GM21737 (cell line): ENCODE data around the gene CDH11.

ENCODE experiments used
- ATAC-seq: cut with Tn5 transposase; IDR thresholded peaks from one replicate; pipeline ENCODE4 v1.9.1; 2021; ENCODE audit warnings: mild to moderate bottlenecking, moderate library complexity; ENCODE audit not compliant: unreplicated experiment

The CDH11 gene, protein sequence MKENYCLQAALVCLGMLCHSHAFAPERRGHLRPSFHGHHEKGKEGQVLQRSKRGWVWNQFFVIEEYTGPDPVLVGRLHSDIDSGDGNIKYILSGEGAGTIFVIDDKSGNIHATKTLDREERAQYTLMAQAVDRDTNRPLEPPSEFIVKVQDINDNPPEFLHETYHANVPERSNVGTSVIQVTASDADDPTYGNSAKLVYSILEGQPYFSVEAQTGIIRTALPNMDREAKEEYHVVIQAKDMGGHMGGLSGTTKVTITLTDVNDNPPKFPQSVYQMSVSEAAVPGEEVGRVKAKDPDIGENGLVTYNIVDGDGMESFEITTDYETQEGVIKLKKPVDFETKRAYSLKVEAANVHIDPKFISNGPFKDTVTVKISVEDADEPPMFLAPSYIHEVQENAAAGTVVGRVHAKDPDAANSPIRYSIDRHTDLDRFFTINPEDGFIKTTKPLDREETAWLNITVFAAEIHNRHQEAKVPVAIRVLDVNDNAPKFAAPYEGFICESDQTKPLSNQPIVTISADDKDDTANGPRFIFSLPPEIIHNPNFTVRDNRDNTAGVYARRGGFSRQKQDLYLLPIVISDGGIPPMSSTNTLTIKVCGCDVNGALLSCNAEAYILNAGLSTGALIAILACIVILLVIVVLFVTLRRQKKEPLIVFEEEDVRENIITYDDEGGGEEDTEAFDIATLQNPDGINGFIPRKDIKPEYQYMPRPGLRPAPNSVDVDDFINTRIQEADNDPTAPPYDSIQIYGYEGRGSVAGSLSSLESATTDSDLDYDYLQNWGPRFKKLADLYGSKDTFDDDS

DNA sequence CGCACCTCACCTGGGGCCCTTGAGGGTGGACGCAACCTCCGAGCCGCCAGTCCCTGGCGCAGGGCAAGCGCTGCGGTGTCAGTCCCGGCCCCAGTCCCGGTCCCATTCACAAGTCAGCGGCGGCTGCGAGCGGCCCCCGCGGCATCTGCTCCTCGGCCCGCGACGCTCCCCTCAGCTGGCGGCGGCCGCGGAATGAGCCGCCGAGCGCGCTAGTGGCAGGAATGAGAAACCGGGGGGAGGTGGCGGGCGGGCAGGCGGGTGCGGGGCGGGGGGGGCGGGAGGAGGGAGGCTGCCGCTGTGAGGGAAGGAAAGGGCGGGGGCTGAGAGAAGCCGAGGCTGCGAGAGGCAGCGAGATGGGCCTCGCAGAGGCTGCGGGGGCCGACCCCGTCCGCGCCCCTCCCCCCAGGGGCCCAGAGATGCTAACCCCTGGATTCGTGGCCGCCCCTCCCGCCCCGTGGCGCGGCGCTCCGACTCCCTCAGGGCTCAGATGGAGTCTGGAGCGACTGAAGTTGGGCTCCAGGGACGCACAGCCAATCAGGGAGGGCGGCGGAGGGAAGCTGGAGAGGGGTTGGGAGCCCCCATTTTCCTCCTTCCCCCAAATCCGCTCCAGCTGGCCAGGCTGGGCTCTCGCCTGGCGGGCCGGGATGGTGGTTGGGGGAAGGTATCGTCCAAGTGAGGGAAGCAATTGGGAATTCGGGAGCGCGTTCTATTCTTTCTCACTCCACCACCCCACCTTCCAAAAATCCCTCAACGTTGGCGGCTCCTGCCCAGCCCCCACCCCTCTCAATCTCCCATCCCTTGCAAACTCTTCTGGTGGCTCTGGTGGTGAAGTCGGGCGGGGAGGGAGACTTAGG lies at the start of gene CDH11:
CDH11 (minus strand) TSS at position 194 of the 854 bp plus-strand sequence. CDS start 117,194 bp downstream, outside the sequence.
- ATAC-seq = no peak

DNA sequence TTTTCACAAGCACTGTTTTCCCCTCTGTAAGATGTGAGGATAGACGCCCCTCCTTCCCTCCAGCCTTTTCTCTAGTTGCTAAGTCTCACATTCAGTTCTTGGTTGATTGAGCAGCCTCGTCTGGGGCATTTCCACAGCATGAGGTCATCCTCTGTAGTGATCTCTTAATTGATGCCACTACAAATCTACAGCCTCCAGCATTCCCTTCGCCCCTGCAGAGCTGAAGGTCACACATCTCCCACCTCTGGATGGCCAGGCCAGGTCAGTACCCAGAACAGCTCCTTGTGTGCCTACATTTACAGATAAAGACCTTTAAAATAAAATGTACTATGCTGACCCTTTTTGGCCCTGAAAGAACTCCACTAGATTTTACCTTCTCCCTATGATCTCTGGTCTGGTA lies 32.5 kb upstream of the CDH11 start:
- ATAC-seq = no peak

DNA sequence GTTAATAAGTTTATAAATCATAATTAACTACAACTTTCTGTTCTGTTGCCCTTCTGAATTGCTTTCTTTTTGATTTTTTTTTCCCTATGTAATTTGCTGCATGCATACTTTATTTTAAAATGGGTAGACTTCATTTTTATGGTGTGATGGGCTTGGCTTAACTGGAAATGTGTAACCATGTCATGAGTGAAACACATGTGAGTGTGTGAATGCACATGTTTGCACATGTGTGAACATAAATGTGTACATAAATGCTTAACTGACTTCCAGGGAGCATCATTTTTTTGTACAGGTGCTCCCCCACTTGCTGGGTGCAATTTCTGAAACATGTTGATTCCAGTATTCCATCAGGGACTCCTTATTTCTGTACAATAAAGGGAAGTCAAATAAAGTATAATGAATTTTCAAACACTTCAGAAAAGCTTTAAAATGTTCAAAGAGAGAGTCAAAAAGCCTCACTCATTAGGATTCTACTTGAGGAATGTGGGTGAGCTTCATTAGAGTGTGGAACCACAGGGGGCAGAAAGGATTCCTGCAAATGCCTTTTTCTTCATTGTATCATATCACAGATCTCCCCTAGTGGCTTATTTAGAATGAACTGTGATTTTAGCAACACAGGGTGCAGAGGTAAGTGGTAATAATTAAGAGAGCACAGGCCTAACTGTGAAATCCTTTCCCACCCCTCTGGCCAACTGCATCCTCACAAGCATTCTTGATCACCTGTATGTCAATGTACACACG lies 31.7 kb upstream of the CDH11 start:
- no peak for ATAC-seq

DNA sequence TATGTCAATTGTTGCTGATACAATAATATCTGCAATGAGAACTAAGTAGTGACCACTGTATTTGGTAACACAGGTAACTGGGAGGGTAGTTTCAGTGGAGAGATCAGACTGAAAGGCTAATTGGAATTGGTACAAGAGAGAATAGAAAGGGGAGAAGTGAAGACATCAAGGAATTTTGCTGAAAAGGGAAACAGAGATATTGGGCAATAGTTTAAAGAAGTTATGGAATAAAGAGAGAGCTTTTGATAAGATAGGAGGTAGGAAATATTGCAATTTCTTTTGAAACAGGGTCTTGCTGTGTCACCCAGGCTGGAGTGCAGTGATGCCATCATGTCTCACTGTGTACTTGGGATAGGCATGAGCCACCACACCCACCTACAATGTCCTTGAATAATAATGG lies 26.9 kb upstream of the CDH11 start:
- no peak for ATAC-seq

DNA sequence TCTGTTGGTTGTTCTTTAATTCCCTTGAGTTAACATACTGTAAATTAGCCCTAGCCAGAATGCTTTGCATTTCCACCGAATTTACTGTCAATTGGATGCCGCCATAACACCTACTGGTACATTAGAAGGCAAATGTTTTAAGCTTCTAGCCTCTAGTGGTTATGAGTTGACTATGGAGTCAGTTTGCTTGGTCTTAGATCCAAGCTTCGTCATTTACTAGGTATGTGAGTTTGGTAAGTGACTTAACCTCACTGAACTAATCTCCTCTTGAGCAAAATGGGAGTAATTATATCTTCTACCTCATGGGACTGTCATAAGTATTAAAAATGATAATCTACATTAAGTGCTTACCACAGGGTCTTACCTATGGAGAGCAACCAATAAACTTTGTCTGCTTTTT lies 20.4 kb upstream of the CDH11 start:
- no peak for ATAC-seq

DNA sequence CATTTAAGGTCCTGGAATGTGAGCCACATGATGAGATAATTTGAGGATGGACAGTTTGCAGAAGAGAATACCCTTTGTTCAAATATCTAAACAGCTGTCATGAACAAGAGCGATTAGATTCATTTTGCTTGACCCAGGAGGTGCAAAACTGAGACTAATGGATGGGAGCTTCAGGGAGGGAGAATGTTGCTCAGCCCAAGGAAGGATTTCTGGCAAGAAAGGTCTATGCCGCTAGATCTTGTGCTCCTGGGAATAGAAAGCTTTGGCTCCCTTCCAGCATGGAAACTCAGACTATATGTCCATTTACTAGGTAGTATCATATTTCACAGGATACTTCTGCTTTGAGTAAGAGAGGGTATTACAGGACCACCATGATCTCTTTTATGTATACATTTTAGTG lies 14.8 kb upstream of the CDH11 start:
- no peak for ATAC-seq

DNA sequence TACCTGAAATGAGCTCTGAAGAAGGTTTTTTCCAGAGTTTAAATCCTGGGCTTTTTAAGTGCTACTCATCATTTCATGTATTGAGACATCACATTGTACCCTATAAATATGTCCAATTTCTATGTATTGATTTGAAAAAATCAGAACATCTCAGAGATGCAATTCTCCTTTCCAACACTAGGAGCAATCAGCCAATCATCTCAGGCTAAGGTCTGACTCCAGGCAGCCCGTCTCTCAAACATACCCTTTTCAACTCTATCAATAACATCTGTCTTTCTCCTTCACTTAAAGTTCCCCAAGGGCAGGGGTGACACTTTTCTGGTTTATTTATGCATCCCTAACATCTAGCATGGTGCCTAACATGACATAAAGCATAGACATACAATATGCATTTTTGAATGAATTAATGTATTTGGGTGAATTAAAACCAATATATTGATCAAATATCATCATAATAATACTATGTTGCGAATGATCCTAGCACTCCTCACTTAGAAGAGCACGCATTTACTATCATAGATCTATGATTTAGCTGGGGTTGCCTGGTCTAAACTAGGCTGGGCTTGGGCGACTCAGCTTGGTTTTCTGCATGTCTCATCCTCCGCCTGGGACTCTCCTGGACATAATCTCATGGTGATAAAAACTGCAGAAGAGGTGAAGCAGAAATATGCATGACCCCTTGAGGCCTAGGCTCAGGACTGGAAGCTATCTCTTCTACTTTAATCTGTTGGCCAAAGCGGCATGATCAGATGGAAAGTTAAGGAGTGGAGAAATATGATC lies 5.2 kb upstream of the CDH11 start:
- ATAC-seq = no peak

DNA sequence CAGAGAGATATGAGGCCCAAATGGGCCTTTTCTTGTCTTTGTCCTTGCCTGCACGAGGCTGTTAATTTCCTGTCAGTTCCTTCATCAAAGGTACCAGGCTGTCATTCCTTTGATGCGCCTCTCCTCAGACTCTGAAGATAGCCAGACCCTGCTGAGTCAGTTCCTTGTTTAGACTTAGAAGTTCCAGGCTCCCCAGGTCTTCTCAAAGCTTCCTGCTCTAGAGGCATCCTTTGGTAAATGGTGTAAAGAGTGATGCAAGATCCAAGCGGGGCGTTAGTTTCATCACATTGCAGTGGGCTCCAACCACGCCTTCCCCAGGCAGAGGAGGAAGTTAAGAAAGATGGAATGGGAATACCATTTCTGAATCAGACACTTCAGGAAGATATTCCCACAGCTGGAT lies 4.0 kb upstream of the CDH11 start:
- no peak for ATAC-seq

DNA sequence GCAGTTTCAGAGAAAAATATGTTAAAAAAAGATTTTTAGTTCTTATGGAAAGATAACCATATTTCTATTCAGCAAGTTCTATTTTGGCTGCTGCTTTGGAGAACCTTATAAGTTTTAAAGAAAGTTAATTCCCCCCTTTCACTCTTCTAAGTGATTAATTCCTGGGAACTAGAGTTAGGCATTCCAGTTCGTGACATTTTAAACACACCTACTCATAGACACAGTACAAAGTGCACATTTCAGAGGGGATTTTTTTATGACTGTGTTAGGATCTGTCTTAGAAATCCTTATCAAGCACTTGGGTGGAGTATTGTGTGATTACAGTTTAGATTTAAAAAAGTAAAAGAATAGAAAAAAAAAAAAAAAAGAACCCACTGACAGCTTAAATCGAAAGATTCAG lies 3.5 kb upstream of the CDH11 start:
- ATAC-seq = no peak

DNA sequence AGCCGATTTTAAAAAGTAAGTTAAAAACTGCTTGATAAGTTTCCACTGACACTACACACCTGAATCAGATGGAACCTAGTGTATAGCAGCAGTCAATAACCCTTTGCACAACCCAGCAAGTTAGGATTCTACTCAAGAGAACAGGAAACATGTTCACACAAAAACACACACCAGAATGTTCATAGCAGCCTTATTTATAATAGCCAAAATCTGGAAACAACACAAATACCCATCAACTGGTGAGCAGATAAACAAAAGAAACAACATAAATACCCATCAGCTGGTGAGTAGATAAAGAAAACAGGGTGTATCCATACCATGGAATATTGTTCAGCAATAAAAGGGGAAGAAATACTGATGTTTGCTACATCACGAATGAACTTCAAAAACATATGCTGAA lies 2.7 kb upstream of the CDH11 start:
- no peak for ATAC-seq

DNA sequence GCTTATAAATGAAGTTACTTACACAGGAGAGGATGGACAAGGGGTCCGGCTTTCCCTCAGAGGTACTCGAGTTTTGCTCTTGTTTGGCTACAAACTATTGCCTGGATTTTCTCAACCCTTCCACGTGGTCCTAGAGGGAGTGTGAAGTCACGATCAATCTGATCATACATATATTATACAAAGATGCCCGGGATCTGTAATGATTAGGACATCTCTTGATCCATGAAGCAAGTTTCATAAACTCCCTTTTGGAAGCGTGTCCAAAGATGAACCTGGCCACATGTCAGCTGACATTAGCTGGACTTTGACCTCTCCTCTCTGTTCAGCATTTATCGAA lies 2.3 kb upstream of the CDH11 start:
- no peak for ATAC-seq

DNA sequence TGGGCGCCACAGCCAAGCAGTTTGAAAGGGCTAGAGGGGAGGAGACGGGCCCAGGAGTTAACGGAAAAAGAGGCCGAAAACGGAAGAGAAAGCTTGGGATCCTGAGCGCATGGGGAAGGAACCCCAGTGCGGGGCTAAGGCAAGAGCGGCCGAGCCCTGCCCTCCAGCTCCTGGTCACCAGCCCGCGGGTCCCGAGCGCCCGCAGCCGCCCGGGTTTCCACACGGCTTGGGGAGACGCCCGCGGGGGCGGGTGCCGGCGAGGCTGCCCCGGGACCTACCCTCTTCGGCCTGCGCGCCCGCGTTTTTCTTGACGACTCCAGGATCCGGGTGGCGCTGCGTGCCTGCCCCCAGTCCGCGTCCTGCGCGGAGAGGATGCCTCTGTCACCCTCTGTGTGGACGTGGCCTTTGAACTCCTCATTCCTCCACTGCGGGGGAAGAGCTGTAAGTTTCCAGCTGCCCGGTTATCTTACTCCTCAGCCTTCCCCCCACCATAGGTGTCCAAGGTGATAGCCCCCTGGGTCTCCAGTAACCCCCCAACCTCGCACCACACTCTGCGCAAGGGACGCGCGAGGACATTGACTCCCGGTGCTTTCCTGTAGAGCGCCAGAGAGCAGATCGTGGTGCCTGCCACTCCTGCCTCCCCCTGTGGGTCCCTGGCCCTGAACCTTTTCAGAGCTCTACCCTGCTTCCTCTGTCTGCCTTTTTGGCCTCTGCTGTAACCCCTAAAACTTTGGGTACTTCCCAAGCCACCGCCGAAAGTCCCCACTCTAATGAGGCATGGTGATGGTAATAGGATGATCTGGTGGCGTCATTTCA lies 1.7 kb upstream of the CDH11 start:
- ATAC-seq = no peak

DNA sequence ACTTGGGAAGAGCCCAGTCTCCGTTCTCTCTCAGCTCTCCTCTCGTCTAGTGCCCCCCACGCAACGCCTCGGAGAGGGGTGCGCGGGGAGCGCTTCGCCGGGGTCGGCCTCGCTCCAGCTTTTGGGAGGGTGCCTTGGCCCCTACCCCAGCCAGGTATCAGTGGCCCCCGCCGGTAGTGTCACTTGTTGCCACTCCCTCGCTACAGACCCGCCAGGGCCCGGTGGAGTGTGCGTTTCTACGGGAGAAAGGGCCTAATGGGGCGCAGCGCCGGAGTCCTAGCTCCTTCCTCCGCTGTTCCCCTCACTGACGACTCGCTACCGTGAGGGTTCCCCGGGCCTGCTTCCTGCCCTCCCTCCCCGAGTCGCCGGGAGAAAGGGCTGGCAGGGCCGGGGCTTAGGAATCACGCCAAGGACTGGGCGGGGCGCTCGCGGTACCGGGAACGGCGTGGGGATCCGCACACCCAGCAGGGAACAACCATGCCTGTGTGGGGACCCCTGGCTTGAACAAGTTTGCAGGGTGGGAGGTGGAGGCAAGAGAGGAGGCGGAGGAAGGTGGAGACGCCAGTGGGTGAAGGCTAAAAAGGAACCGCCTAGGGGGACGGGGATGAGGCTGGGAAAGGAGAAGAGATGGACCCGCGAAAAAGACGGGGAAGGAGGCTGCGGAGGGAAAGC lies 997 bp upstream of the CDH11 start:
- ATAC-seq = no peak

DNA sequence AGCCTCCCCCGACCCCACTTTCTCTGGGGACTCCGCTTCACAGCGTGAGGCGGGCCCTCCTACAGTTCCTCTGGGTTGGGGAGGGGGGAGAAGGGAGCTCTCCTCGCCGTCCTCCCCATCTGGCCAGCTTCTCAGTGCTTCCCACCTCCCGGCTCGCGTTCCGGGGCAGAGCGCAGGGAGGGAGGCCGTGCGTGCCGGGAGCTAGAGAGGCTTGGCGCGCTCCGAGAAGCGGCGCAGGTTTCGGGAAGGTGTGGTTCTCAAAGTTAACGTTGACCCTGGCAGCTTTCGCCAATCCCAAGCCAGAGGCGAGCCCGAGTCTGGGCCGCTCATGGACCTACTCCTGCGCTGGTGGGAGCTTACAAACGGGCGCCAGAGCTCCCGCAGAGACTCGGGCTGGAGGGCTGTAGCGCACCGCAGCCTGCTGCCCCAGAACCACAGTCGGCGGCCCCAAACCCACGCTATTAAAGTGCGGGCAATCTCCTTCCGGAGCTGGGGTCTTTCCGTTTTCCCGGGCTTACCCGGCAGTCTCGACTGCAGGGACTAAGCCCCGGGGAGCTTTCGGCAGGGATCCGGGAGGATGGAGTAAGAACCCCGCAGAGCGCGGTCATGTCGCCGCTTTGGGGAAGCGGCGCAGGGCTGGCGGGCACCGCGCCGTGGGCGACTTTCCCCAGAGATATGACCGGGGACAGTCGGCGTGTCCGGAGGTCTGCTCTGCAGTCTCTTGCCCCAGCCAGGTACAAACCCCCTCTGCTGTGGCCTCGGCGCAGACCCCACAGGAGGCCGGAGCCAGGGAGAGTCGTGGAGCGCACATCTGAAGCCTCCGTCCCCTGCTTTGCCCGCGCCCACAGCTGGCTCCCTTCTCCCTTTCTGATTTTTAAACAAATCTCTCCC lies 787 bp downstream of the CDH11 start:
- no peak for ATAC-seq

DNA sequence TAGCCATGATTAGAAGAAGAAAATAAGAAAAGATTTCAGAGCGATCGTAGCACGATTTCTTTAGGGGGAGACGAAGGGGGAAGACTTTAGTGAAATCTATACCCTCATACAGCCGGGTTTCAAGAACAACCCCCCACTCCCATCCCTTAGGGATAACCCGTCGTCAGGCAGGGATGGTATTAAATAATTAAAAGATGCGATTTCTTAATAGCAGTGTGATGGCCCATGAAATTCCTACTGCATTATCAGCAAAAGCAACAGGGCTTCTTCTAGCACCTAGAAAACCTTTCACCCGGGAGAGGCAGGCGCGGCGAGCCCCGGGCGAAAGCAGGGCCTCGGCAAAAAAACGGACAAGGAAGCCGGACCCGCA lies 1.4 kb downstream of the CDH11 start:
- ATAC-seq = no peak

DNA sequence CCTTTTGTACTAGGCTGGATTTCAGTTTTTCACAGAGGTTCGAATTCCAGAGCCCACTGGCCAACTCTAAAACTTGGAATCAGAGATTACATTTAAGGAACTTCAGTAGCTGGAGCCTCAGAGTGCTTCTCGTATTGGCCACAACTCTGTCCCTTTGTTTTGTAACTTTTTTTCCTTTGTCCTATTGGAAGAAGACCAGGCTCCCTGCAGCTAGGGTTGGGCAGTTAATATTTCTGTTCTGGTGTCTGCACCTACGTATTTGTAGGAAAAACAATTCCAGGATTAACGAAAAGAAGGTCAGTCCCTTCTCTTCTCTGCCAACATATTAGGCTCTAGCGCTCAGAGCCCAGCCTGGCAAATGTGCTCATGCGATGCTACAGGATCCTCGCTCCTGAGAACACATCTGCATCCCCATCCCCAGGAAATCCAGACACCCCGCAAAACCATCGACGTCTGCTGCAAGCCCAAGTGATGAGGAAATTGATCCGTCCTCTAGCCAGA lies 1.9 kb downstream of the CDH11 start:
- ATAC-seq = no peak

DNA sequence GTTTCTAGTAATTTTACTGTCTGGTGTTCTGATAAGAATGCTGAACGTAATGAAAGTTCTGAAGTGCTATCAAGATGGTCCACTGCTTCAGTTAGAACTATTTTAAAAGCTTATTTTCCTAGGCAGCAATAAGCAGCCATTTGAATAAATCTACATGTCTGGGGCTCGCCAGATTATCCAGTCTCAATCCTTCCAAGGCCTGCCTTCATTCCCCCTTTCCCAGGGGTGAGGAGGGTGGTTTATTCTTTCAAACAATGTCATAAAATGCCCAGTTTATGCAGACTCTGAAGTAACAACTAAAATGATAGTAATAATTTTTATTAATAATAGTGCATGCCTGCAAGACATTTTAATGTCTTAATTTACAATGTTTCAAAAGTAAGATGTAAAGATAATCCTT lies 2.4 kb downstream of the CDH11 start:
- no peak for ATAC-seq

DNA sequence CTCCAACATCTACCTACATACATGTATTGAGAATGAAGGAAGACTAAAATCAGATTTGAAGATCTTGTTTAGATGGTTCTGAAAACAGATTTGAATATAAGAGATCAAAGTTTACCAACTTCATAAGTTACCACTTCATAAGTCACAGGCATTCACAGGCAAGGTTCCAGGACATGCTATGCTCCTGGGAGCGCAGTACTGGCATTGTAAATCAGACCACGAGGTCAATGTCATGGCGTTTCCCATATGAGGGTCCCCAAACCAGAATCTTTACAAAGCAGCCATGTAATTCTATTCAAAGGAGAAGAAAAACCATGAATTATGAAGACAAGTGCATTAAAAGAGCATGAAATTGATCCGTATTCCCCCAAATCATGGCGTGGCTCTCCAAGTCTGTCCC lies 3.0 kb downstream of the CDH11 start:
- no peak for ATAC-seq
